ENCODE results near the gene CLCN4. TPM values are rescaled to one million over a fixed set of nuclear protein-coding genes. Genes with fewer than 3 reads are reported as not detected.

CLCN4 gene
- total RNA-seq, 1 experiment from 2014 or later: 10.0 TPM

DNA sequence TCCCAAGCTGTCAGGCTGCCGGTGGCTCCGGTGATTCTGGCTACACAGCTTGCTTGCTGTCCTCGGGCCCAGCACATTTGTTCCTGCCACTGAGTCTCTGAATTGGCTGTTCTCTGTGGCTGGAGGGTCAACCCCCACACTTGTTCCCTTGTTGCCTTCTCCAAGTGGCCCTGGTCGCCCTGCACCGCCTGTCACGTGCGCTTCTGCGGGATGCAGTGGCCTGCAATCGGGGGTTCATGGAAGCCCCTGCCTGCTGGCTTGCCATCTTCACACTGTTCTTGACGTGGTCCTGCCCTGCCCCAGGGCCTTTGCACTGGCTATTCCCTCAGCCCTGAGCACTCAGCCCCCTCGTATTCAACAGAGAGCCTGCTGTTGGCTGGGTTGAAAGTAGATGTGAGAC is 8.1 kb downstream of the CLCN4 start:
- POLR2A ChIA-PET: no interaction called here
- no peak overlapping the region for H3K4me3 ChIP-seq (ENCODE audit: low read depth, low read length)
- no peaks in the 10 kb centered on the region for H3K9me3 Mint-ChIP-seq (ENCODE audit: unreplicated experiment)
- CTCF ChIA-PET: no interaction called here
- H3K36me3 ChIP-seq (ENCODE audit: control insufficient read depth, insufficient read depth, low read length): no peaks in the 10 kb centered on the region
- peaks cover 5% of the 10 kb centered on the region for H3K36me3 Mint-ChIP-seq (ENCODE audit: insufficient read depth, unreplicated experiment)
- H3K9me3 ChIP-seq: no peaks in the 10 kb centered on the region
- no peak for DNase-seq
- intact Hi-C loops (cut with micrococcal nuclease; ENCODE audit: unreplicated experiment): no loop called here
- no TSS peak for BruUV-seq (replicated peaks)
- H3K27me3 Mint-ChIP-seq (ENCODE audit: insufficient read depth, unreplicated experiment): no peaks in the 10 kb centered on the region
- H3K4me1 ChIP-seq: peaks cover 15% of the 10 kb centered on the region
- H3K4me3 Mint-ChIP-seq (ENCODE audit: unreplicated experiment): no peak overlapping the region
- H3K4me1 Mint-ChIP-seq (ENCODE audit: low read depth, unreplicated experiment): peaks cover 15% of the 10 kb centered on the region
- TF ChIP-seq, protein P1, sequence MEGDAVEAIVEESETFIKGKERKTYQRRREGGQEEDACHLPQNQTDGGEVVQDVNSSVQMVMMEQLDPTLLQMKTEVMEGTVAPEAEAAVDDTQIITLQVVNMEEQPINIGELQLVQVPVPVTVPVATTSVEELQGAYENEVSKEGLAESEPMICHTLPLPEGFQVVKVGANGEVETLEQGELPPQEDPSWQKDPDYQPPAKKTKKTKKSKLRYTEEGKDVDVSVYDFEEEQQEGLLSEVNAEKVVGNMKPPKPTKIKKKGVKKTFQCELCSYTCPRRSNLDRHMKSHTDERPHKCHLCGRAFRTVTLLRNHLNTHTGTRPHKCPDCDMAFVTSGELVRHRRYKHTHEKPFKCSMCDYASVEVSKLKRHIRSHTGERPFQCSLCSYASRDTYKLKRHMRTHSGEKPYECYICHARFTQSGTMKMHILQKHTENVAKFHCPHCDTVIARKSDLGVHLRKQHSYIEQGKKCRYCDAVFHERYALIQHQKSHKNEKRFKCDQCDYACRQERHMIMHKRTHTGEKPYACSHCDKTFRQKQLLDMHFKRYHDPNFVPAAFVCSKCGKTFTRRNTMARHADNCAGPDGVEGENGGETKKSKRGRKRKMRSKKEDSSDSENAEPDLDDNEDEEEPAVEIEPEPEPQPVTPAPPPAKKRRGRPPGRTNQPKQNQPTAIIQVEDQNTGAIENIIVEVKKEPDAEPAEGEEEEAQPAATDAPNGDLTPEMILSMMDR (IDR thresholded peaks at IDR 0.05; ENCODE audit: insufficient read depth in 1 of 2, low read depth in 1 of 2, low read length in 1 of 2, severe bottlenecking in 1 of 2, unreplicated experiment in 1 of 2): no peak
- H3K27ac Mint-ChIP-seq (ENCODE audit: unreplicated experiment): no peak overlapping the region
- H3K27me3 ChIP-seq (replicated peaks; ENCODE audit: control insufficient read depth, insufficient read depth, low read length): no peaks in the 10 kb centered on the region

DNA sequence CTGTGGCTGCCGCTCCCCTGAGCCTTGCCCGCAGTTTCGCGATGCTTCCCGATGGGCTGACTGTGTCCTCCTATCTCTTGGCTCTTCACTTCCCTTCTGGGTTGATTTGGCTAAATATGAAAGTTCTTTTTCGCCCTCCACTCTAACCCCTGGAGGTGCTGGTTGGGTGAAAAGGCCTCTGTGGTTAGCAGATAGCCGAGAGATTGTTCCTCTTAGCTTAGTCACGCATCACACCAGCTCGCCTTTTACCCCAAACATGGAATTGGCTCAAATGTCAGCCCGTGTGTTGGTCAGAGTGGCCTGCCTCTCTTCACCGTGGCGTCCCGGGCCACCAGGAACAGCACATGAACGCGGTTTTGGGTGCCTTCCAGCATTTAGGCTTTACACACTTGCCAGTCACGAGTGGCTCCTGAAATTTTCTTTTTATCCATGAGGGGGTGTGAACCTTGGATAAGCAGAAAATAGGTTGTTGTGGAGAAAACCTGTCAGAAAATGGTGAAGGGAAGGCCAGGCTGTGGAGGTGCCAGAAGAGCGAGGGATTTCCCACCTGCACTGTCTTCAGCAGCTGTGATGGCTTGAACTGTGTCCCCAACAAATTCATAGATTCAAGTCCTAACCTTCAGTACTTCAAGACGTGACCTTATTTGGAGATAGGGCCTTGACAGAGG is 8.9 kb downstream of the CLCN4 start:
- BruUV-seq (replicated peaks): no TSS peak
- Mint-ChIP-seq H3K36me3 (ENCODE audit: insufficient read depth, unreplicated experiment) (peaks cover under 1% of the 10 kb centered on the region), H3K27me3 (ENCODE audit: insufficient read depth, unreplicated experiment) (no peaks in the 10 kb centered on the region), H3K9me3 (ENCODE audit: unreplicated experiment) (no peaks in the 10 kb centered on the region), H3K4me1 (ENCODE audit: low read depth, unreplicated experiment) (peaks cover 15% of the 10 kb centered on the region), H3K4me3 (ENCODE audit: unreplicated experiment) (no peak overlapping the region), H3K27ac (ENCODE audit: unreplicated experiment) (no peak overlapping the region)
- no peak overlapping the region for H3K4me3 ChIP-seq (ENCODE audit: low read depth, low read length)
- intact Hi-C loops (cut with micrococcal nuclease; ENCODE audit: unreplicated experiment): no loop called here
- H3K36me3 ChIP-seq (ENCODE audit: control insufficient read depth, insufficient read depth, low read length): no peaks in the 10 kb centered on the region
- TF ChIP-seq, protein P1 (IDR thresholded peaks at IDR 0.05; ENCODE audit: insufficient read depth in 1 of 2, low read depth in 1 of 2, low read length in 1 of 2, severe bottlenecking in 1 of 2, unreplicated experiment in 1 of 2): no peak
- ChIA-PET POLR2A (no interaction called here), CTCF (no interaction called here)
- H3K9me3 ChIP-seq: no peaks in the 10 kb centered on the region
- H3K27me3 ChIP-seq (replicated peaks; ENCODE audit: control insufficient read depth, insufficient read depth, low read length): no peaks in the 10 kb centered on the region
- H3K4me1 ChIP-seq: peaks cover 18% of the 10 kb centered on the region
- no peak for DNase-seq

DNA sequence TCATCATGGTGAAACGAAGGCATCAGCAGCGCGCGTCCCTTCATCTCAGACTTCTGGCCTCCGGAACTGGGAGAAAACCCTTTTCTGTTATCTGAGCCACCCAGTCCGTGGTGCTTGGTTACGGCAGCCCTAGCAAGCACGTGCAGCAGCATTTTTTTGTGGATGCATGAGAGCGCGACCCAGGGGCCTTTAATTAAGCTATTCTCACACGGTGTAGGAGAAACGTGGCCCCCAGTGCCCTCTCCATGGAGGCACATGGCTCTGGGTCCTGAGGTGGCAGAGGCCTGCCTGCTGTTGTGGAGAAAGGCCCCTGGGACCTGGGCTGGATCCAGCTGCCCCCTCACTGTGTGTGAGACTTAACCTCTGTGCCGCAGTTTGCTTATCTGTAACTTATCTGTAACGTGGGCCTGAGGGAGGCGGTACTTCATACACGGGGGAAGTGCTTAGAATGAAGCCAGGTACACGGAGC is 9.5 kb downstream of the CLCN4 start:
- no TSS peak for BruUV-seq (replicated peaks)
- POLR2A ChIA-PET: no interaction called here
- peaks cover 11% of the 10 kb centered on the region for H3K4me1 Mint-ChIP-seq (ENCODE audit: low read depth, unreplicated experiment)

More for the DNA sequence above, 9.5 kb downstream of the CLCN4 start:
- Mint-ChIP-seq H3K36me3 (ENCODE audit: insufficient read depth, unreplicated experiment) (no peaks in the 10 kb centered on the region), H3K27me3 (ENCODE audit: insufficient read depth, unreplicated experiment) (no peaks in the 10 kb centered on the region), H3K9me3 (ENCODE audit: unreplicated experiment) (no peaks in the 10 kb centered on the region), H3K27ac (ENCODE audit: unreplicated experiment) (no peak overlapping the region), H3K4me3 (ENCODE audit: unreplicated experiment) (no peak overlapping the region)
- intact Hi-C loops (cut with micrococcal nuclease; ENCODE audit: unreplicated experiment): no loop called here
- H3K27me3 ChIP-seq (replicated peaks; ENCODE audit: control insufficient read depth, insufficient read depth, low read length): no peaks in the 10 kb centered on the region
- CTCF ChIA-PET: no interaction called here
- no peak for DNase-seq
- H3K4me1 ChIP-seq: peaks cover 18% of the 10 kb centered on the region
- no peaks in the 10 kb centered on the region for H3K9me3 ChIP-seq
- H3K4me3 ChIP-seq (ENCODE audit: low read depth, low read length): no peak overlapping the region
- no peaks in the 10 kb centered on the region for H3K36me3 ChIP-seq (ENCODE audit: control insufficient read depth, insufficient read depth, low read length)
- TF ChIP-seq, protein P1 (IDR thresholded peaks at IDR 0.05; ENCODE audit: insufficient read depth in 1 of 2, low read depth in 1 of 2, low read length in 1 of 2, severe bottlenecking in 1 of 2, unreplicated experiment in 1 of 2): no peak

Measured in Caco-2 (cell line).